GM18519 (cell line): Measurements from ENCODE around the gene DYRK1A.
"Not testable (repeated sequence)": the region's sequence is repeated elsewhere in the genome, so short reads cannot be mapped to it uniquely, and the experiment has no call there.

Experiments
- ATAC-seq: cut with Tn5 transposase; IDR thresholded peaks from one replicate; pipeline ENCODE4 v1.9.1; 2021; ENCODE audit warnings: mild to moderate bottlenecking, moderate library complexity; ENCODE audit not compliant: unreplicated experiment, low FRiP score

DYRK1A gene

DNA sequence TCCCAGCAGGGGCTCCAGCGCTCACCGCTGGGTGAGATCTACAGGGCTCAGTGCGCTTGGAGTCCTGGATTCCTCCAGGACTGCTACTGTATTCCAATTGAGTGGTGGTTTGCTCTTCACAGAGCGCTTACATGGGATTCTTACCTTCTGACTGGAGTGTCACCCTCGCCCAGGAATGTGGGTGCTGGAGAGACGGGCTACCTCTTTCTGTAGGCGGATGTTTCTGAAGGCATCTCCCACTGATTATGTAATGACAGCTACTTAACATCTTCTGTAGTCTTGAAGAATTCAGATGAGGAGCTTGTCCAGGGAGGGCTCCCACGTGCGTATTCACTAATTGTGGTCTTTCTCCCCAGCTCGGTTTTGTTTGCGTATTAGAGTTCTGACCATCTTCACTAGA lies 154.2 kb downstream of the DYRK1A start:
- no peak for ATAC-seq

DNA sequence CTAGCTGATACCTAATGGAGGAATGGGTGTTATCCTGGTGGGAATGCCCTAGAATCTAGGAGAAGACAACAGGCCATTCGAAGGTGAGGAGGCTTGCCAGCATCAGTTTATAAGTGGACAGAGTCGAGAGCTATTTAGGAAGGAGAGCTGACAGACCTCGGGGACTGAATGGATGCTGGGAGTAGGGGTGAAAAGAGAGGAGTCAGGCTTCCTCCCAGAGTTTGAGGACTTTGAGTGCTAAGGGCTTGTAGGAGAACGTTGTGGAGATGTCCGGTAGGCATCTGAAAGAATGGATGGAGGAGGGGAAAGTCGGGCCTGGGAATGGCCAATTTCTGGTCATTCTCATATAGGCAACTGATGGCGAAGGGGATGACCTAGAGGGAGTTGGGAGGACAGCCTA lies 155.1 kb downstream of the DYRK1A start:
- ATAC-seq: no peak

DNA sequence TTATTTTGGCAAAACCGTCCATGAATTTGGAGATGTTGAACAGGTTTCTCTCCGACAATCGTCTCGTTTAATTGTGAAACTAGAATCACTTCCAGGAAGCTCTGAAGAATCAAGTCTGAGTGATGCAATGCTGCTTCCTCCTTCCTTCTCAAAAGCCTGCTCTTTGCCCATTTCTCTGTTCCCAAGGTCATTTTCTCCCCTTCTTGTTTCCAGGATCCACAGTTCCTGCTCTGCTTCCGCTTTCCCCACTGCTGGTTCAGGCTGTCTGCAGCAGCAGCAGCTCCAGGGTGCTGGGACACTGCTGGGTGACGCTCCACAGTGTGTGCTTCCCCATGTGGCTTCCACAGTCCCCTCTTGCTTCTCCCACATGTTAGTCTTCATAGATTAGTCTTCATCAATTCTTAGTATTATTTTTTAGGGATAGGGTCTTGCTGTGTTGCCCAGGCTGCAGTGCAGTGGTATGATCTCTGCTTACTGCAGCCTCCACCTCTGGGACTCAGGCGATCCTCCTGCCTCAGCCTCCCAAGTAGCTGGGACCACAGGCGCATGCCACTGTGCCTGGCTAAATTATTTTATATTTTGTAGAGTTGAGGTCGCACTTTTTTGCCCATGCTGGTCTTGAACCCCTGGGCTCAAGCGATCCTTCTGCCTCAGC lies 156.2 kb downstream of the DYRK1A start:
- no peak for ATAC-seq

DNA sequence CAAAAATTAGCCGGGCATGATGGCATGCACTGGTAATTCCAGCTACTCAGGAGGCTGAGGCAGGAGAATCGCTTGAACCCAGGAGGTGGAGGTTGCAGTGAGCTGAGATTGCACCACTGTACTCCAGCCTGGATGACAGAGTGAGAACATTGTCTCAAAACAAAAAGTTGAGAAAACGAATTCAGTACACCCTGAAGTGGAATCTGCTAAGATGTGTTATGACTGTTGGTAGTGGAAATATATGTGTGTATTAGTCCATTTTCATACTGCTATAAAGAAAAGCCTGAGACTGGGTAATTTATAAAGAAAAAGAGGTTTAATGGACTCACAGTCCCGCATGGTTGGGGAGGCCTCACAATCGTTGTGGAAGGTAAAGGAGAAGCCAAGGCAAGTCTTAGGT lies 158.4 kb downstream of the DYRK1A start:
- not testable (repeated sequence) for ATAC-seq

DNA sequence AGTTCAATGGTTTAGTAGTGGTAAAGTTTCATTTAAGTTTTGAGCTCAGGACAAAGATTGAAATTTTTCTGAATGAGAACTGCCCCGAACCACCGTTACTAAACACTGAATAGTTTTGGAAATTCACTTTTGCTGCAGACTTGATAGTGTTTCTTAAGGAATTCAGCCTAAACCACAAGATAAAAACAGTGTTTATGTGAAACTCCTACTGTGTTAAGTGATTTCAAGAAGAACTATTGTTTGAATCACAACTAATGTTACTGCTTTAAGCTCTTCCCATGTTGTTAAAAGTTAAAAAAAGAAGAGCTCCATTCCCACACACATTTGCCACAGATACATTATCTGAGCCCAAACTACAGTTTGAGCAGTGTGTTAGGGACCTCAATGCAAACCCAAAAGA lies 159.2 kb downstream of the DYRK1A start:
- ATAC-seq: no peak

DNA sequence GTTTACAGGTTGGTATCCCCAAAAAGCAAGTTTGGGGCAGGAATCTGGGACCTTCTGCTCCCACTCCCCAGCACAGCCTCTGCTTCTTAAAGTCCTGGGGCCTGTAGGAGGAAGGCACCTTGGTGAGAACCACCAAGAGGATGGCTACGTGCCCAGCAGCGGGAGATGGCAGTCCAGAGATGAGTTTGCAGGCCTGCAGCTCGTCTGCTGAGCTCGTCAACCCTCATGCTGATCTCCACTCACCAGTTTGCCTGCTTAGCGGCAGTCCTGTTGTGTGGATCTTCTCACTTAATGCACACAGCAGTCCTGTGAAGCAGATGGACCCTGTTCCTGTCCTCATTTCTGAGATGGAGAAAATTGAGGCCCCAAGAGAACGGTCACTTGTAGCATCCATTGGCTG lies 160.5 kb downstream of the DYRK1A start:
- no peak for ATAC-seq

DNA sequence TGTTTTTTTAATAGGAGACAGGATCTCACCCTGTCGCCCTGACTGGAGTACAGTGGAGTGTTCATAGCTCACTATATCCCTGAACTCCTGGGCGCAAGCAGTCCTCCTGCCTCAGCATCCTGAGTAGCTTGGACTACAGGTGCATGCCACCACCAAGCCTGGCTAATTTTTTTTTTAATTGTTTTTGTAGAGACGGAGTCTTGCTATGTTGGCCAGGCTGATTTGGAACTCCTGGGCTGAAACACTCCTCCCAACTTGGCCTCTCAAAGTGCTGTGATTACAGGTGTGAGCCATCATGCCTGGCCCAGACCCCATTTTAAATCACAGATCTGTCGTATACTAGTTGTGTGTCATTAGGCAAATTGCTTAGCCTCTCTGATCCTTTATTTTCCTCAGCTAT lies 161.1 kb downstream of the DYRK1A start:
- ATAC-seq: no peak

DNA sequence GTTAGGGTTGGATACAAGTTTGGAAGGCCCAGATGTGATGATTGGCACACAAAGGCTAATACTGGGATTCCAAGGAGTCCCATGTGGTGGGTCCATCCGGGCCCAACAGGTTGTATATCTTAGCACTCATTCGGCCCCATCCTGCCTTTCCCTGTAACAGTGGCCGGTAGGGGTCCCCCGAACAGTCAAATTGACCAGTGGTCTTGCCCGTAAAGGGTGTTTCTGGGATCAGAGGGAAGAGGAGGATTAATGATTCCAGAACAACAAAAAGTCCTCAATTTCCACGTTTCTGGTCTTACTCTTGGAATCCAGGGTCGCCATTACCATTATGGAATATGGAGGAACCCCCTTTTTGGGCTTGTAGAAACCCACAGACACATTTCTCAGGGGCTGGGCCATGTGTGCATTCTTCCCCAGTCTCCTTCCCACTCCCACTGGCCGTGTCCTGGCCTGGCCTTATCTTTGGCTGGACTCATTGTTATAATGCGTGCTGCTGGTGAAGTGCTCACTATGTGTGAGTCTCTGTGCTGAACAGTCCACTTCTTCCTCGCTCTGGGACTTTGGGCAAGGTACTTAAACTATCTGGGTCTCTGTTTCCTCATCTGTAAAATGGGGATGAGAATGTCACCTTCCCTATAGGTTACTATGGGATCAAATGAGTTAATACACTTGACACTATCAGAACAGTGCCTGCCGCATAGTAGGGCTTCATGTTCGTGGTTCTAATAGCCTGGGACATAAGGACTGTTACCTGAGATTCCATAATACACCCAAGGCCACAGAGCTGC lies 161.8 kb downstream of the DYRK1A start:
- no peak for ATAC-seq

DNA sequence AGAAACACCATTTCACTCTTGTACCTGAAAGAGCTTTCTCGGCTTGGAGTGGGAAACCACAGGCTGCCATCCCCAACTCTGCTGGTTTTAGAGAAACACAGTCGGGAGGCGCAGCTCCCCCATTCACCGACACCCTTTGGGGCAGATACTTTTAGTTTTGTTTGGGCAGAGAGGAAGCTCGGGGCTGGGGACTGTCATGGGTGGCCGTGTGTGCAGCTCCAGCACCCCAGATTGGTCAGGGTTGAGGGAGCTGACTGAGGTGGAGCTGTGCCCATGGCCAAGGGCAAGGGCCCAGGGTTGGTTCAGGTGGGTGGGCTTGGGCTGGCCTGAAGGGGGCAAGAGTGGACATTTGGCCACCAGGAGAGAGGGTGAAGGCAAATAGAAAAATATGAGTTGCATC lies 163.1 kb downstream of the DYRK1A start:
- no peak for ATAC-seq

DNA sequence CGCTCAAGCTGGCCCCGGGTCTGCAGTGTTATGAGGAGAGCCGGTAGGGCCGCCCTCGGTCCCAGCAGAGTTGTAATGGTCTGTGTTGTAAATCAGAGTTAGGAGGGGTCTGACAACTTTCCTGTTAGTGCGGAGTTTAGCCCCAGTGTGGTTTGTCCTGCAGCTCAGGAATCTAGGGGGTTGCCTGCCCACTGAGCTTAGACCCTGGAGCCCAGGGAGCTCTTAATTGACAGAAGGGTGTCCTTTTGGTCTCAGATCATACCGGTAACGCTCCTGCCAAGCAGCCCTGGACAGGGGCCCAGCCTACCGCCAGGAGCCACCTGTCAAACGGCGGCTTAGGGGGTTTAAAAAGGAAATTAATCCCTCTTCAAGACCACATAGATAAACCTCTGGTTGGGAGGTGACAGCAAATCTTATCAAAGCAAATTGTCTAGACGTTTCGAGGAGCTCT lies 164.4 kb downstream of the DYRK1A start:
- no peak for ATAC-seq

DNA sequence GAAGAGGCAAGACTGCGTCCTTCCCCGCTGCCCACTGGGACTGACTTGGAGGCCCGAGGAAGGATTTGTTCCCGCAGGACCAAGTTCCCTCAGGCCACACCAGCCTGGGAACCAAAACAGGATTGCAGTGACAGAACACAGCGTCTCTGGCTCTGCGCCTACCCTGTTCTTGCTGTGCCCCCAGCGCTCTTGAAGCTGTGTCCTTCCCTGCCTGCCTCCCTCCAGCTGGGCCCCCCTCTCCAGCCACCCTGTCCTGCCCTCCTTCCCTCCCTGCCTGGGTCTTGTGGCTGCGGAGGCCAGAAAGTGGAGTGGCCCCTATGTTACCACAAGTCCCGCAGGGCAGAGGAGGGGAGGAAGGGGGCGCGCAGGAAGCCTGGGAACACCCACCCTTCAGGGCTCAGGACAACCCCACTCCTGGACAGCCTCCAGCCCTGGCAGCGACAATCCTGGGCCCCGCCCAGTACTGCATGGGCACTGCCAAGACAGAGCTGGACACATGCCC lies 164.9 kb downstream of the DYRK1A start:
- no peak for ATAC-seq

DNA sequence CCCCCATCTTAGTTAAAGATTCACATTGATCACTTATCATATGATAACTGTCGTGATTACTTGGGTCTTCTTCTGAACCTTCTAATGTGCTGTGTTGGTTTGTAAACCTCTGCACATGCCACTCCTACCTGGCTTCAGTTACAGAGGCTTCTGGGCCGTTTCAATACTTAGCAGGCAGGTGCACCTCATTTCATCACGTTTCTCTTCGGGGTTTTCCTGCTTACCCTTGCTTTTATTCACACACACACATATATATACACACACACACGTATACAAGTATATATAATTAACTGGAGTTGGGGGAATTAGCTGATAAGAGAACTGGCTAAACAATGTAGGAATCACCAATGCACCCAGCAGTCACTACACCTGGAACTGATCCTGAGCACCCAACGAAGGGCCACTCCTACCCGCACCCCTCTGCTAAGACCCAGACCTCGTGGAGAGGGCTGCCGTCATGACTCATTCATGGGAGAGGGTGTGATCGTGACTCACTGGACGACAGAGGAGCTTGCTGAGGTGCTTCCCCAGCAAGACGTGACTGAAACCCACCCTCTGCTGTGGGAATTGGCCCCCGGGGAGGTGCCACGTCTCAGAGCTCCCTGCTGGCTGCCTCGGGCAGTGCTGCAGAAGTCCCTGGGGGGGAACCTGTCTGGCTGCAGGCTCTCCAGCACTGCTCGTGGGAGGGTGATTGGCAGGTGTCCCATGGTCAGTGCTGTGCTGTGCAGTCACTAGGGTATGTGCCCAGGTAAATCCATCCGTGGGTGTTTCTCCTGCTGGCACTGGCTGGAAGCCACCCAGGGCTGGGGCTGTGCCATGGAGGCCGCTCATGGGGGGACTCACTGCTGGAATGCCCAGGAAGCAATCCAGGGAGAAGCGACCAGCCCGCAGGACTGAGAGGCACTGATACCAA lies 166.6 kb downstream of the DYRK1A start:
- peak; percentile 56 for ATAC-seq

DNA sequence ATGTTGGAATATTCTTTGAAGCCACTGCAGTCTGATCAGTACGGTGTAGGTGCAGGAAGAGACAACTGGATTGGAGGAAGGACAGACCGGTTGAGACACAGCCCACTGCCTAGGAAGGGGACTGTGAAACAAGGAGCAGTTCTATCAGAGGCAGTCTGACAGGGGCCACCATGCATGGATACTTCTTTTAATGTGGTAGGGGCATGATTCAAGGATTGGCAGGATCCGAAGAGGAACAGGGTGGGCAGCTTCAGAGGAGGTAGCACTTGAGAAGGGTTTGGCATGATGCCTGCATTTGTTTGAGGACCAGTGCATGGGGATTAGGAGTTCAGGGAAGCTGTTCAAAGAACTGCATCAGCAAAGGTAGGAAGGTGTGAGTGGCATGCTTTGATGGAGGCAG lies 167.9 kb downstream of the DYRK1A start:
- ATAC-seq: no peak

DNA sequence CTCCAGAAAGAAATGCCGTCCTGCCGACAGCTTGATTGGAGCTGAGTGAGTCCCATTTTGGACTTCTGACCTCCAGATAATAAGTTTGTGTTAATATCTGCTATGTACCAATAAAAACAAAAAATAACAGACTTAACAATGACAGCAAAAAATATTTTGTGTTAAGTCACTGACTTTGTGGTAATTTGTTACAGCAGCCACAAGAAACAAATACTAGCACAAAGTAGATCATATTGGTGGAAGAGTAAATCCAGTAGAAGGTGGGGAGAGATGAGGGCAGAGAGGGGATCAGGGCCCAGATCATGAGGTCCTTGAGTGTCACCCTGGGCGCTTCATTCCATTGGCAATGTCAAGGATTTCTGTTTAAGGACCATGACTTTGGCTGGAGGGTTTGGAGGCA lies 168.6 kb downstream of the DYRK1A start:
- ATAC-seq: no peak

DNA sequence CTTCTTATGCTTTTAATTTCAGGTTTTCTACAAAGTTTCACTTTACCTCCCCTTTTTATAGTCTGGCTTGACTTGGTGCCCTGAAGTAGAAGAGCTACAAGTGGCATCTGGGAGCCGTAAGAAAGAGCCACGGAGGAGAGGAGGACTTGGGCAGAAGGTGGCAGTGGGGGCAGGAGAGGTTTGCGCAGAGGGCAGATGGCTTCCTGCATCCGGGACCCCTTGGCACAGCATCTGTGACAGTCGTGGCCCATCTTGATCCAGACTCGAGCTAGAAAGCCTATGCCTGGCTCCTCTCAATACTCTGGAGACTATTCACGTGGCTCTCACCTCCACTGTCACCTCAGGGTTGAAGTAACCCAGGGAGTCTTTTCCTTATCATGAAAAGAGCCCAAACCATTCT lies 169.1 kb downstream of the DYRK1A start:
- ATAC-seq: no peak

DNA sequence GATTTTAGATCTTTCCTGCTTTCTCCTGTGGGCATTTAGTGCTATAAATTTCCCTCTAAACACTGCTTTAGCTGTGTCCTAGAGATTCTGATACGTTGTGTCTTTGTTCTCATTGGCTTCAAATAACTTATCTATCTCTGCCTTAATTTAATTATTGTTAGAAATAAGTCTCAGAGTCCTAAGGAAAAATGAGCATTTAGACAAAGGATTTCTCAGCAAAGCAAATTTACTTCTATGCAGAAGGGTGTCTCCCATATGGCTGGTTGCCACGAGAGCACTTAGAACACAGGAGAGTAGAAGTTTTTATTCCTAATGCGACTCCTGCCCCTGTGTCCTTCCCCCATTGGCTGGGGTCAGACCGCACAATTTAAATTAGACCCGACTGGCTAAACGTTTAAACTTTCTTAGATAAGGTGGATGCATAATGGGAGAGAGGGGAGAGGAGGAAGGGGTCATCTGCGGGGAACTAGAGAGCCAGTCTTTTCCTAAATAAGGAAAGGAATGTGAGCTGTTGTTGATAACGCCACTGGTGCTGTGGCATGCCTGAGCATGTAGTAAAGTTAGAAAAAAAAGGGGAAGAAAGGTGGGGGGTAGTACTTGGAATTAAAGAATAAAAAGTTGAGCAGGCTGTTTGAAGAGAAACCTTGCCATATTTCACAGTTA lies 170.2 kb downstream of the DYRK1A start:
- no peak for ATAC-seq

DNA sequence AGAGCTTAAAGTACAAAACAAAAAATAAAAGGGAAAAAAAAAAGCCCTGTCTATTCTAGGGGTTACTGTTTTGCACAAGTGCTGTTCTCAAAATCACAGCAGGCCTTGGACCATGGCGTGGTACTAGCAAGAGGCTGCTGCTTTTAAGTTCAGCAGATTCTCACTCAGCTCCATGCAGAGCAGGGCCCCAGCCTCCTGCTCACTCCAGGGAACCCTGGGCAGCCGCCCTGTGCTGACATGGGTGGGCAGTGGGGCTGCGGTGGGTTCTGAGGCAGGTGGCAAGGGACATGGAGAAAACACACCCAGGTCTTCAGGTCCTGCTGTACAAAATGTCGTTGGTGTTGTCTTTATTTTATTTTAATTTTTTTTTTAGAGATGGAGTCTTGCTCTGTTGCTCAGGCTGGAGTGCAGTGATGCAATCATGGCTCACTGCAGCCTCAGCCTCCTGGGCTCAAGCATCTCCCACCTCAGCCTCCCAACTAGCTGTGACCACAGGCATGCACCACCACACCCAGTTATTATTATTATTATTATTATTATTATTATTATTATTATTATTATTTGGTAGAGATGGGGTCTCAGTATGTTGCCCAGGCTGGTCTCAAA lies 170.9 kb downstream of the DYRK1A start:
- no peak for ATAC-seq

DNA sequence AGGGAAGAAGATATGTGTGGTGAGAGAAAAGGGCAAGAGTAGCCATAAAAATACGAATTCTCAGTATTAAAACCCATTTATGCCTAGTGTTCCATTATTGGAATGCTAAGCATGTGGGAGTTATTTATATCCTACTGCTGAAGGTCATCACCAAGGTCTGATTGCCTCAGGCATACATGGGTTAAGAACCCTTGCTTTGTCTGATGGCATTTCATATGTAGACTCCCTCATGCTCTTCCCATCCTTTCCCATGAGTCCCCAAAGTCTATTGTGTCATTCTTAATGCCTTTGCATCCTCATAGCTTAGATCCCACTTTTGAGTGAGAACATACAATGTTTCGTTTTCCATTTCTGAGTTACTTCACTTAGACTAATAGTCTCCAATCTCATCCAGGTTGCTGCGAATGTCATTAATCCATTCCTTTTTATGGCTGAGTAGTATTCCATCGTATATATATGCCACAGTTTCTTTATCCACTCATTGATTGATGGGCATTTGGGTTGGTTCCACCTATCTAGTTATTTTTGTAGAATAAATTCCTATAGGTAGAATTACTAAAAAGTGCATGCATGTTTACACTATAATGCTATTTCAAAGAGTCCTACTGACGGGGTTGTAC lies 172.5 kb downstream of the DYRK1A start:
- no peak for ATAC-seq

DNA sequence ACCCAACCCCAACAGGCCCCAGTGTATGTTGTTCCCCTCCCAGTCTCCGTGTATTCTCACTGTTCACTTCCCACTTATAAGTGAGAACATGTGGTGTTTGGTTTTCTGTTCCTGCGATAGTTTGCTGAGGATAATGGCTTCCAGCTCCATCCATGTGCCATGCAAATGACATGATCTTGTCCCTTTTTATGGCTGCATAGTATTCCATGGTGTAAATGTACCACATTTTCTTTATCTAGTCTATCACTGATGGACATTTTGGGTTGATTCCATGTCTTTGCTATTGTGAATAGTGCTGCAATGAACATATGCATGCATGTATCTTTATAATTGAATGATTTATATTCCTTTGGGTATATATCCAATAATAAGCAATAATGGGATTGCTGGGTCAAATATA lies 174.6 kb downstream of the DYRK1A start:
- not testable (repeated sequence) for ATAC-seq

DNA sequence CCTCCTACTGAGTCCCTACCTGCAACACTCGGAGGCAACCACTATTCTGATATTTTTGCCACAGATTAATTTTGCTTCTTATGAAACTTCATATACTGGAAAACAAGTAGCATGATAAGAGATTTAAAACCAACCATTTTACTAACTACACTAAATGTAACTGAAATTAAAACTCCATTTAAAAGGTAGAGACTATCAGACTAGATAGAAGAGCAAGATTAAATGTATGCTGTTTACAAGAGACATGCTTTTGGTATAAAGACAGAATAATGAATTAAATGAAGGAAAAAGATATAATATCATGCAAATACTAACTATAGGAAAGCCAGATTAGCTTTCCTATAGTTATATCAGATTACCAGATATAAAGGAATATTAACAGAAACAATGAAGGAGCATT lies 175.9 kb downstream of the DYRK1A start:
- no peak for ATAC-seq
